Osteocyte (in vitro differentiated cells): ENCODE data around the gene C18orf63. TPM values are rescaled to one million over a fixed set of nuclear protein-coding genes. Genes with fewer than 3 reads are reported as not detected.
A peak's percentile ranks its signal among the peaks of the same experiment; 100 is the strongest.
"Not testable (repeated sequence)": the region's sequence is repeated elsewhere in the genome, so short reads cannot be mapped to it uniquely, and the experiment has no call there.

Source experiments
- DNase-seq: peaks from one replicate; pipeline ENCODE4 v3.0.0; 2021; ENCODE audit warnings: mixed read lengths; ENCODE audit not compliant: unreplicated experiment; ENCODE audit errors: extremely low spot score
- H3K27ac Mint-ChIP-seq: one replicate; pipeline ENCODE4 v1.8.0; 2021; ENCODE audit warnings: mild to moderate bottlenecking, mixed read lengths; ENCODE audit not compliant: unreplicated experiment
- H3K27me3 Mint-ChIP-seq: one replicate; pipeline ENCODE4 v1.8.0; 2021; ENCODE audit warnings: mixed read lengths; ENCODE audit not compliant: unreplicated experiment
- H3K36me3 Mint-ChIP-seq: one replicate; pipeline ENCODE4 v1.8.0; 2021; ENCODE audit warnings: mixed read lengths; ENCODE audit not compliant: unreplicated experiment
- H3K4me1 Mint-ChIP-seq: one replicate; pipeline ENCODE4 v1.8.0; 2021; ENCODE audit warnings: mixed read lengths; ENCODE audit not compliant: unreplicated experiment
- H3K4me3 Mint-ChIP-seq: one replicate; pipeline ENCODE4 v1.8.0; 2021; ENCODE audit warnings: mild to moderate bottlenecking, moderate library complexity, mixed read lengths; ENCODE audit not compliant: unreplicated experiment
- H3K9me3 Mint-ChIP-seq: one replicate; pipeline ENCODE4 v1.8.0; 2021; ENCODE audit warnings: mixed read lengths; ENCODE audit not compliant: unreplicated experiment
- total RNA-seq: library from RNA; stranded (reverse); gene quantifications from 2 replicates; pipeline ENCODE4 v1.2.1, GENCODE V29; 2021
- TF ChIP-seq, protein P1 (sequence below): fragments of 200-600 bp; sonication (generic); IDR thresholded peaks from 2 replicates; pipeline ENCODE4 v1.5.0; 2021; ENCODE audit warnings: antibody characterized with exemption, mild to moderate bottlenecking, moderate library complexity

Gene C18orf63
- total RNA-seq, 1 donor from 2014 or later: not detected

DNA sequence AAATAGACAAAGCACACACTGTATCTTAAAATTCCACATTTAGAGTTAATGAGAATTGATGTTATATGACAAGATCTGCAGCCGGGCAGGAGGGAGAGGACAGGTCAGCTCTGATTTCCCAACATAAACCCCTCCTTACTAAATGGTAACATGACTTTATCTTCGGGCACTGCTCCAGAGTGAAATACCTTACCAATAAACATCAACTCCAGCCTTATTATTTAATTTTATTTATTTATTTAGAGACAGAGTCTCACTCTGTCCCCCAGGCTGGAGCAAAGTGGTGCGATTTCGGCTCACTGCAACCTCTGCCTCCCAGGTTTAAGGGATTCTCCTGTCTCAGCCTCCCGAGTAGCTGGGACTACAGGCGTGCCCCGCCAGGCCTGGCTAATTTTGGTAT lies 25.6 kb upstream of the C18orf63 start:
- H3K4me3 Mint-ChIP-seq: peak overlapping the region; percentile 95
- H3K9me3 Mint-ChIP-seq: no peaks in the 10 kb centered on the region
- H3K27me3 Mint-ChIP-seq: no peaks in the 10 kb centered on the region
- peaks cover 33% of the 10 kb centered on the region for H3K4me1 Mint-ChIP-seq
- DNase-seq: no peak
- H3K27ac Mint-ChIP-seq: no peak overlapping the region
- H3K36me3 Mint-ChIP-seq: no peaks in the 10 kb centered on the region
- TF ChIP-seq, protein P1, sequence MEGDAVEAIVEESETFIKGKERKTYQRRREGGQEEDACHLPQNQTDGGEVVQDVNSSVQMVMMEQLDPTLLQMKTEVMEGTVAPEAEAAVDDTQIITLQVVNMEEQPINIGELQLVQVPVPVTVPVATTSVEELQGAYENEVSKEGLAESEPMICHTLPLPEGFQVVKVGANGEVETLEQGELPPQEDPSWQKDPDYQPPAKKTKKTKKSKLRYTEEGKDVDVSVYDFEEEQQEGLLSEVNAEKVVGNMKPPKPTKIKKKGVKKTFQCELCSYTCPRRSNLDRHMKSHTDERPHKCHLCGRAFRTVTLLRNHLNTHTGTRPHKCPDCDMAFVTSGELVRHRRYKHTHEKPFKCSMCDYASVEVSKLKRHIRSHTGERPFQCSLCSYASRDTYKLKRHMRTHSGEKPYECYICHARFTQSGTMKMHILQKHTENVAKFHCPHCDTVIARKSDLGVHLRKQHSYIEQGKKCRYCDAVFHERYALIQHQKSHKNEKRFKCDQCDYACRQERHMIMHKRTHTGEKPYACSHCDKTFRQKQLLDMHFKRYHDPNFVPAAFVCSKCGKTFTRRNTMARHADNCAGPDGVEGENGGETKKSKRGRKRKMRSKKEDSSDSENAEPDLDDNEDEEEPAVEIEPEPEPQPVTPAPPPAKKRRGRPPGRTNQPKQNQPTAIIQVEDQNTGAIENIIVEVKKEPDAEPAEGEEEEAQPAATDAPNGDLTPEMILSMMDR: no peak

- TF ChIP-seq, protein P1: no peak
- Mint-ChIP-seq H3K27me3 (no peaks in the 10 kb centered on the region), H3K27ac (no peak overlapping the region), H3K4me3 (peak overlapping the region; percentile 95), H3K9me3 (no peaks in the 10 kb centered on the region), H3K4me1 (peaks cover 33% of the 10 kb centered on the region), H3K36me3 (no peaks in the 10 kb centered on the region)
- no peak for DNase-seq
These were observed 24.7 kb upstream of the C18orf63 start for GRCh38 chr18:74290794-74291471.

- H3K4me3 Mint-ChIP-seq: peak overlapping the region; percentile 95
- H3K9me3 Mint-ChIP-seq: no peaks in the 10 kb centered on the region
- no peaks in the 10 kb centered on the region for H3K27me3 Mint-ChIP-seq
- peaks cover 33% of the 10 kb centered on the region for H3K4me1 Mint-ChIP-seq
- peak overlapping the region; percentile 77 for H3K27ac Mint-ChIP-seq
- TF ChIP-seq, protein P1: no peak
- no peaks in the 10 kb centered on the region for H3K36me3 Mint-ChIP-seq
- DNase-seq: no peak
These were observed 24.2 kb upstream of the C18orf63 start for GRCh38 chr18:74291472-74291770.

GRCh38 chr18:74291771-74292540 lies 23.7 kb upstream of the C18orf63 start, which contains the start of gene CYB5A:
Gene CYB5A, minus strand, starts transcription at chr18:74291963. Its CDS starts 88 bp downstream, at chr18:74291875.
- H3K4me1 Mint-ChIP-seq: peaks cover 31% of the 10 kb centered on the region
- TF ChIP-seq, protein P1: peak; percentile 39
- H3K27me3 Mint-ChIP-seq: no peaks in the 10 kb centered on the region
- peak within 1 kb of the TSS; percentile 77 for H3K27ac Mint-ChIP-seq
- no peaks in the 10 kb centered on the region for H3K36me3 Mint-ChIP-seq
- H3K4me3 Mint-ChIP-seq: peak within 1 kb of the TSS; percentile 95
- no peaks in the 10 kb centered on the region for H3K9me3 Mint-ChIP-seq
- peak; percentile 99 for DNase-seq

DNA sequence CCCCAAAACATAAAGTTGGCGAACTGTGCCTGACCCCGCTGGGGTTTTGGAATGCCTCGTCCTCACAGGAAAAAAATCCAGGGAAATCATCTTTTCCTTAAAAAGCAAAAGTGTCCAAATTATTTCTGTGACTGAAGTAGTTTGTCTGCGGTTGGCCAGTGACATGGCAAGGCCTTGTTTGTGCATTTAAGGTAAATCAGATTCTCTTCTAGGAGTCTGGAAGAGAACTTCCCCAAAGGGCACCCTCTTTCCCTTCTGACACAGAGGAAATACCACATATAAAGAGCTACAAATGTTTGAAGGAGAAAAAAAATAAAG lies 23.1 kb upstream of the C18orf63 start:
- Mint-ChIP-seq H3K36me3 (no peaks in the 10 kb centered on the region), H3K4me1 (peaks cover 31% of the 10 kb centered on the region)

DNA sequence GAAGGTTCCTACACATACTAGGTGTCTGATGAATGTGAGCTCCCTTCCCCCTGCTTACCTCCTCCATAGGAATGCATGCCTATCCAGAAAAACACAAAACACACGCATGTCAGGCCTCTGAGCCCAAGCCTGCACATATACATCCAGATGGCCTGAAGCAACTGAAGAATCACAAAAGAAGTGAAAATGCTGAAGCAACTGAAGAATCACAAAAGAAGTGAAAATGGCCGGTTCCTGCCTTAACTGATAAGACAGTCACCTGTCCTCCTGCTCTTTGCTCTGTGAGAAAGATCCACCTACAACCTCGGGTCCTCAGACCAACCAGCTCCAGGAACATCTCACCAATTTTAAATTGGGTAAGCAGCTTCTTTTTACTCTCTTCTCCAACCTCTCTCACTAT lies 22.7 kb upstream of the C18orf63 start:
- not testable (repeated sequence) for H3K27me3 Mint-ChIP-seq, H3K27ac Mint-ChIP-seq, H3K9me3 Mint-ChIP-seq, DNase-seq, H3K36me3 Mint-ChIP-seq
- H3K4me1 Mint-ChIP-seq: peaks cover 31% of the 10 kb centered on the region
- H3K4me3 Mint-ChIP-seq: peak overlapping the region; percentile 95

More for the DNA sequence above, 23.1 kb upstream of the C18orf63 start:
- no peak for DNase-seq
- H3K4me3 Mint-ChIP-seq: peak overlapping the region; percentile 95
- TF ChIP-seq, protein P1: no peak
- no peaks in the 10 kb centered on the region for H3K27me3 Mint-ChIP-seq
- no peaks in the 10 kb centered on the region for H3K9me3 Mint-ChIP-seq
- H3K27ac Mint-ChIP-seq: peak overlapping the region; percentile 72
